HepG2 (cell line): ENCODE results near the gene HNRNPM. TPM values are rescaled to one million over a fixed set of nuclear protein-coding genes. Genes with fewer than 3 reads are reported as not detected.

Source experiments
- CCAR2 ChIP-seq: fragments of 200-400 bp; formaldehyde crosslinking; optimal IDR thresholded peaks from 2 replicates; pipeline ENCODE3; 2018; ENCODE audit warnings: low read depth, mild to moderate bottlenecking, low read length, moderate library complexity
- FOXC1 ChIP-seq: sonication (generic); formaldehyde crosslinking; IDR thresholded peaks from 2 replicates; pipeline ENCODE4 v1.8.0; 2022; ENCODE audit warnings: mild to moderate bottlenecking, missing genetic modification reagents, borderline replicate concordance
- HNRNPL ChIP-seq: fragments of 200-400 bp; formaldehyde crosslinking; IDR thresholded peaks from 2 replicates; pipeline ENCODE4 v1.6.1; 2017; ENCODE audit warnings: mild to moderate bottlenecking, low read depth, low read length
- HOXA7 ChIP-seq: sonication (generic); formaldehyde crosslinking; IDR thresholded peaks from 2 replicates; pipeline ENCODE4 v1.8.1; 2022; ENCODE audit warnings: mild to moderate bottlenecking, missing genetic modification reagents, moderate library complexity
- IRF2 ChIP-seq: IDR thresholded peaks from 2 replicates; pipeline ENCODE4 v1.6.1; 2018; ENCODE audit warnings: missing genetic modification reagents, missing compliant biosample characterization
- MBD4 ChIP-seq: IDR thresholded peaks from 2 replicates; pipeline ENCODE4 v1.6.1; 2012; ENCODE audit warnings: low read length, inconsistent platforms, borderline replicate concordance
- NR2F6 ChIP-seq, 2 experiments: IDR thresholded peaks; 2 replicates each; pipeline ENCODE4 v1.6.1; 2016; ENCODE audit warnings: antibody characterized with exemption in 1 of 2, mild to moderate bottlenecking in 1 of 2
- PHB2 ChIP-seq: fragments of 450-650 bp; IDR thresholded peaks from 2 replicates; pipeline ENCODE4 v1.6.1; 2018; ENCODE audit not compliant: partially characterized antibody
- RBM39 ChIP-seq: fragments of 200-400 bp; formaldehyde crosslinking; IDR thresholded peaks from one replicate; pipeline ENCODE4 v1.6.1; 2018; ENCODE audit warnings: antibody characterized with exemption, mild to moderate bottlenecking, low read depth, low read length; ENCODE audit not compliant: poor library complexity, severe bottlenecking
- RNF2 ChIP-seq: fragments of 450-650 bp; conservative IDR thresholded peaks from 2 replicates; pipeline ENCODE4 v1.6.1; 2016; ENCODE audit warnings: low read depth
- SSRP1 ChIP-seq: IDR thresholded peaks from 2 replicates; pipeline ENCODE4 v1.6.1; 2016; ENCODE audit warnings: control low read depth
- TBX2 ChIP-seq: sonication (generic); formaldehyde crosslinking; IDR thresholded peaks from 2 replicates; pipeline ENCODE4 v1.5.0; 2020; ENCODE audit warnings: missing genetic modification reagents, mild to moderate bottlenecking, borderline replicate concordance
- ZEB1 ChIP-seq: IDR thresholded peaks from 2 replicates; pipeline ENCODE4 v1.6.1; 2012; ENCODE audit warnings: mild to moderate bottlenecking, low read depth, inconsistent platforms; ENCODE audit not compliant: insufficient replicate concordance
- ZFP91 ChIP-seq: sonication (generic); formaldehyde crosslinking; IDR thresholded peaks from 2 replicates; pipeline ENCODE4 v1.9.0; 2022; ENCODE audit warnings: missing genetic modification reagents, mild to moderate bottlenecking, borderline replicate concordance
- ZNF136 ChIP-seq: sonication (generic); formaldehyde crosslinking; IDR thresholded peaks from 2 replicates; pipeline ENCODE4 v1.8.1; 2022; ENCODE audit warnings: low read depth, mild to moderate bottlenecking, moderate library complexity, missing genetic modification reagents
- ZNF430 ChIP-seq: sonication (generic); formaldehyde crosslinking; IDR thresholded peaks from 2 replicates; pipeline ENCODE4 v1.9.0; 2021; ENCODE audit warnings: mild to moderate bottlenecking, missing genetic modification reagents
- ZNF552 ChIP-seq: sonication (generic); formaldehyde crosslinking; IDR thresholded peaks from 2 replicates; pipeline ENCODE4 v1.9.0; 2022; ENCODE audit warnings: missing genetic modification reagents, mild to moderate bottlenecking, borderline replicate concordance
- polyA plus RNA-seq, 8 experiments: library from polyadenylated mRNA; depleted of rRNA in 3 of 8; stranded (reverse) in 7 of 8; unstranded in 1 of 8; fragments of >200 nt; fragmentation: Illumina TruSeq in 4 of 8; extraction: Trizol in 4 of 8; gene quantifications; 2 replicates each; pipeline versions ENCODE4 v1.2.1 to v1.2.3, GENCODE V29; 2011 to 2016; ENCODE audit warnings: low read depth in 4 of 8, missing spikeins in 1 of 8, mixed read lengths in 1 of 8; ENCODE audit not compliant: insufficient read depth in 1 of 8
- total RNA-seq, 5 experiments: library from RNA; depleted of rRNA; stranded (reverse); fragments of >200 nt; fragmentation: Illumina TruSeq; extraction: Trizol; gene quantifications; 2 replicates each; pipeline ENCODE4 v1.2.3, GENCODE V29; 2016; ENCODE audit warnings: low read depth in 1 of 5
- TF ChIP-seq, protein P1 (sequence below): fragments of 450-650 bp; IDR thresholded peaks from 2 replicates; pipeline ENCODE4 v1.6.1; 2016
- TF ChIP-seq, protein P2 (sequence below): sonication (generic); formaldehyde crosslinking; IDR thresholded peaks from 2 replicates; pipeline ENCODE4 v1.5.0; 2020; ENCODE audit warnings: missing genetic modification reagents

Gene HNRNPM
- total and polyA plus RNA-seq, 2 of the 13 experiments (the other 11 are each of a cell fraction or from before 2014, with no cell fraction given), result 56.7 to 102 TPM

GRCh38 chr19:8506402-8506957, 61.7 kb downstream of the HNRNPM start (continued):
- TF ChIP-seq HOXA7 (CRISPR knock-in tag) (no peak), SSRP1 (0 out of 2 replicates have a peak, but pooled peaks have one; percentile 9), ZNF136 (CRISPR knock-in tag) (no peak), RNF2 (no peak), ZNF552 (CRISPR knock-in tag) (no peak), TBX2 (CRISPR knock-in tag) (0 out of 2 replicates have a peak, but pooled peaks have one; percentile 2), MBD4 (no peak), HNRNPL (0 out of 2 replicates have a peak, but pooled peaks have one; percentile 2), PHB2 (no peak), NR2F6 (IDR thresholded peaks at IDR 0.05) (no peak), NR2F6 (CRISPR knock-in tag; IDR thresholded peaks at IDR 0.05) (no peak), ZNF430 (CRISPR knock-in tag) (no peak), RBM39 (no peak), IRF2 (CRISPR knock-in tag) (no peak), ZFP91 (peak; percentile 1; the same call in 1 of the 2 replicates), ZEB1 (no peak), FOXC1 (CRISPR knock-in tag) (peak; percentile 13; the same call in 1 of the 2 replicates), CCAR2 (no peak)
- TF ChIP-seq, protein P1, sequence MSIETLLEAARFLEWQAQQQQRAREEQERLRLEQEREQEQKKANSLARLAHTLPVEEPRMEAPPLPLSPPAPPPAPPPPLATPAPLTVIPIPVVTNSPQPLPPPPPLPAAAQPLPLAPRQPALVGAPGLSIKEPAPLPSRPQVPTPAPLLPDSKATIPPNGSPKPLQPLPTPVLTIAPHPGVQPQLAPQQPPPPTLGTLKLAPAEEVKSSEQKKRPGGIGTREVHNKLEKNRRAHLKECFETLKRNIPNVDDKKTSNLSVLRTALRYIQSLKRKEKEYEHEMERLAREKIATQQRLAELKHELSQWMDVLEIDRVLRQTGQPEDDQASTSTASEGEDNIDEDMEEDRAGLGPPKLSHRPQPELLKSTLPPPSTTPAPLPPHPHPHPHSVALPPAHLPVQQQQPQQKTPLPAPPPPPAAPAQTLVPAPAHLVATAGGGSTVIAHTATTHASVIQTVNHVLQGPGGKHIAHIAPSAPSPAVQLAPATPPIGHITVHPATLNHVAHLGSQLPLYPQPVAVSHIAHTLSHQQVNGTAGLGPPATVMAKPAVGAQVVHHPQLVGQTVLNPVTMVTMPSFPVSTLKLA, result no peak
- TF ChIP-seq, protein P2, sequence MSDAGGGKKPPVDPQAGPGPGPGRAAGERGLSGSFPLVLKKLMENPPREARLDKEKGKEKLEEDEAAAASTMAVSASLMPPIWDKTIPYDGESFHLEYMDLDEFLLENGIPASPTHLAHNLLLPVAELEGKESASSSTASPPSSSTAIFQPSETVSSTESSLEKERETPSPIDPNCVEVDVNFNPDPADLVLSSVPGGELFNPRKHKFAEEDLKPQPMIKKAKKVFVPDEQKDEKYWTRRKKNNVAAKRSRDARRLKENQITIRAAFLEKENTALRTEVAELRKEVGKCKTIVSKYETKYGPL, result no peak
